Panc1 (cell line): ENCODE measurements around the gene SLX4IP. TPM values are rescaled to one million over a fixed set of nuclear protein-coding genes. Genes with fewer than 3 reads are reported as not detected.

ENCODE experiments used
- ATAC-seq: fragments of 200-7000 bp; cut with Tn5 transposase; 2 replicates; pipeline ENCODE4 v1.9.1; 2020; ENCODE audit warnings: mild to moderate bottlenecking, moderate library complexity
- BruUV-seq: library from RNA; stranded (reverse); fragments of 400-500 nt; replicated peaks from 2 replicates; lab custom pipeline; 2021; lab: Mats Ljungman, UMichigan
- CTCF ChIA-PET: fragments of 300-600 bp; sonication (Branson Sonifier 250); formaldehyde crosslinking; loops from one replicate; lab custom pipeline; 2022; ENCODE audit warnings: antibody characterized with exemption; lab: Charles Lee
- POLR2A ChIA-PET: fragments of 300-600 bp; sonication (Branson Sonifier 250); formaldehyde crosslinking; loops from one replicate; lab custom pipeline; 2022; ENCODE audit warnings: antibody characterized with exemption; lab: Charles Lee
- DNase-seq: peaks from one replicate; pipeline ENCODE4 v3.0.0-alpha.2; 2010; ENCODE audit warnings: low read depth, low spot score
- H3K27ac ChIP-seq: 2 replicates; pipeline ENCODE4 v1.5.1; 2011; ENCODE audit warnings: mild to moderate bottlenecking, low read length, inconsistent platforms
- H3K27me3 ChIP-seq: fragments of 200-500 bp; sonication (Bioruptor generic); 2 replicates; pipeline ENCODE4 v1.6.0; 2014; ENCODE audit warnings: low read length, inconsistent platforms; ENCODE audit not compliant: control insufficient read depth, insufficient read depth
- H3K36me3 ChIP-seq: fragments of 200-500 bp; sonication (Bioruptor generic); 2 replicates; pipeline ENCODE4 v1.5.1; 2014; ENCODE audit warnings: inconsistent platforms, mild to moderate bottlenecking, low read length, moderate library complexity; ENCODE audit not compliant: control insufficient read depth, insufficient read depth
- H3K4me1 ChIP-seq: 2 replicates; pipeline ENCODE4 v1.5.1; 2011; ENCODE audit warnings: inconsistent platforms, mild to moderate bottlenecking, low read length, moderate library complexity; ENCODE audit not compliant: control insufficient read depth, insufficient read depth
- H3K4me3 ChIP-seq, 2 experiments: 2 replicates each; pipeline ENCODE4 v1.5.1; 2011 to 2012; ENCODE audit warnings: low read depth in 2 of 2, low read length in 2 of 2, mild to moderate bottlenecking in 2 of 2, inconsistent platforms in 1 of 2, moderate library complexity in 1 of 2
- H3K9me3 ChIP-seq: fragments of 200-500 bp; sonication (Bioruptor generic); 2 replicates; pipeline ENCODE4 v1.5.1; 2014; ENCODE audit warnings: low read depth, mild to moderate bottlenecking, inconsistent platforms, low read length, moderate library complexity; ENCODE audit not compliant: control insufficient read depth, insufficient read depth
- POLR2AphosphoS5 ChIP-seq: IDR thresholded peaks from 2 replicates; pipeline ENCODE4 v1.6.1; 2012; ENCODE audit warnings: mild to moderate bottlenecking, low read depth, low read length, moderate library complexity
- SIN3A ChIP-seq: IDR thresholded peaks from 2 replicates; pipeline ENCODE4 v1.6.1; 2012; ENCODE audit warnings: low read depth, mild to moderate bottlenecking, low read length, moderate library complexity, borderline replicate concordance; ENCODE audit not compliant: insufficient read depth
- TCF7L2 ChIP-seq: IDR thresholded peaks from 2 replicates; pipeline ENCODE4 v1.6.1; 2011; ENCODE audit warnings: mild to moderate bottlenecking, low read depth, low read length, inconsistent platforms
- in situ Hi-C: cut with HindIII; loops from 2 replicates; pipeline ENCODE4 v1.10.0; 2016; ENCODE audit warnings: low sequenced_read_pairs, low pct_unique_long_range_greater_than_20kb
- intact Hi-C: fragments of 100-400 bp; cut with micrococcal nuclease; formaldehyde crosslinking; loops from one replicate; pipeline ENCODE4 v1.10.0; 2022; ENCODE audit not compliant: unreplicated experiment
- total RNA-seq: library from RNA; stranded (reverse); gene quantifications from one replicate; pipeline ENCODE4 v1.2.1, GENCODE V29; 2021; ENCODE audit not compliant: unreplicated experiment
- TF ChIP-seq, protein P1 (sequence below), 2 experiments: IDR thresholded peaks; 2 replicates each; pipeline ENCODE4 v1.6.1; 2011 to 2012; ENCODE audit warnings: low read depth in 2 of 2, control low read depth in 1 of 2, low read length in 1 of 2, mild to moderate bottlenecking in 1 of 2, moderate library complexity in 1 of 2; ENCODE audit not compliant: insufficient read depth in 1 of 2
- TF ChIP-seq, protein P2 (sequence below): fragments of 450-650 bp; IDR thresholded peaks from 2 replicates; pipeline ENCODE4 v1.5.1; 2017; ENCODE audit warnings: mild to moderate bottlenecking

Gene SLX4IP
- total RNA-seq, 1 experiment from 2014 or later, result 5.4 TPM

DNA sequence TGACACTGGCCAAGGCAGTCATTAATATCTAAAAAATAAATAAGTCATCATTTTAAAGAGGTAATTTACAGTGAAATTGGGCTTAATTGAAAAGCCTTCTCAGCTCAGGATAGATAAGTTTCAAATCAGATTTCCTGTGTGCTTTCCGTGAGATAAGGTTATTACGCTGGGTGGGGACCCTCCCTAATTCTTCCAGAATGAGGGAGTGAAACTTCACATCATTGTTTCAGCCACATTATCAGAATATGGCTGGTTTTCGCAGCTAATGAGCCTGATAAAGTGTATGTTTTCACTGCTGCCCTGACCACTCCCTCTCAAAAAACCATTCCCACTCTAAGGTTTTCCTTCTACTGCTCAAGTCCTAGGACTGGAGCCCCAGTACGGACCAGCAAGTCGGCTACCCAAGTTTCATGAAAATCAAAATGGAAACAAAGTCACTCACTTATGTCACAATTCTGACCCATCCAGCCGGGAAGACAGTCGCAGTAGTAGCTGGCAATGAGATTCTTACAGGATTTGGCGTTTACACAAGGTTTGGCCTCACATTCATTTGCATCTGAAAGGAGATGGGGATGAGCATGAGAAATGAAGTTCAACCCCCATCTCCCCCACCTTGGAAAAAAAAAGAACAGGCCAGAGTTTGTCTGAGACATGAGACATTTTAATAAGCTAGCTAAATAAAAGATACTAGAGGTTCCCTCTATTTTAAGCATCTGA lies 214.1 kb downstream of the SLX4IP start:
- no peaks in the 10 kb centered on the region for H3K4me1 ChIP-seq
- BruUV-seq, result no TSS peak
- CTCF ChIA-PET, result no interaction called here
- in situ Hi-C loops (no loop called here), intact Hi-C loops (no loop called here)
- peaks cover 21% of the 10 kb centered on the region for H3K36me3 ChIP-seq
- no peak overlapping the region for H3K27ac ChIP-seq
- ATAC-seq (no peak), DNase-seq (no peak)
- H3K4me3 ChIP-seq, result no peak overlapping the region
- no peaks in the 10 kb centered on the region for H3K27me3 ChIP-seq
- POLR2A ChIA-PET, result no interaction called here
- no peaks in the 10 kb centered on the region for H3K9me3 ChIP-seq
- TF ChIP-seq POLR2AphosphoS5 (no peak), SIN3A (no peak), TCF7L2 (no peak)
- TF ChIP-seq, protein P1, sequence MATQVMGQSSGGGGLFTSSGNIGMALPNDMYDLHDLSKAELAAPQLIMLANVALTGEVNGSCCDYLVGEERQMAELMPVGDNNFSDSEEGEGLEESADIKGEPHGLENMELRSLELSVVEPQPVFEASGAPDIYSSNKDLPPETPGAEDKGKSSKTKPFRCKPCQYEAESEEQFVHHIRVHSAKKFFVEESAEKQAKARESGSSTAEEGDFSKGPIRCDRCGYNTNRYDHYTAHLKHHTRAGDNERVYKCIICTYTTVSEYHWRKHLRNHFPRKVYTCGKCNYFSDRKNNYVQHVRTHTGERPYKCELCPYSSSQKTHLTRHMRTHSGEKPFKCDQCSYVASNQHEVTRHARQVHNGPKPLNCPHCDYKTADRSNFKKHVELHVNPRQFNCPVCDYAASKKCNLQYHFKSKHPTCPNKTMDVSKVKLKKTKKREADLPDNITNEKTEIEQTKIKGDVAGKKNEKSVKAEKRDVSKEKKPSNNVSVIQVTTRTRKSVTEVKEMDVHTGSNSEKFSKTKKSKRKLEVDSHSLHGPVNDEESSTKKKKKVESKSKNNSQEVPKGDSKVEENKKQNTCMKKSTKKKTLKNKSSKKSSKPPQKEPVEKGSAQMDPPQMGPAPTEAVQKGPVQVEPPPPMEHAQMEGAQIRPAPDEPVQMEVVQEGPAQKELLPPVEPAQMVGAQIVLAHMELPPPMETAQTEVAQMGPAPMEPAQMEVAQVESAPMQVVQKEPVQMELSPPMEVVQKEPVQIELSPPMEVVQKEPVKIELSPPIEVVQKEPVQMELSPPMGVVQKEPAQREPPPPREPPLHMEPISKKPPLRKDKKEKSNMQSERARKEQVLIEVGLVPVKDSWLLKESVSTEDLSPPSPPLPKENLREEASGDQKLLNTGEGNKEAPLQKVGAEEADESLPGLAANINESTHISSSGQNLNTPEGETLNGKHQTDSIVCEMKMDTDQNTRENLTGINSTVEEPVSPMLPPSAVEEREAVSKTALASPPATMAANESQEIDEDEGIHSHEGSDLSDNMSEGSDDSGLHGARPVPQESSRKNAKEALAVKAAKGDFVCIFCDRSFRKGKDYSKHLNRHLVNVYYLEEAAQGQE (IDR thresholded peaks at IDR 0.05; ENCODE audit: insufficient read depth in 1 of 2, low read depth in 2 of 2, low read length in 1 of 2), result no peak

DNA sequence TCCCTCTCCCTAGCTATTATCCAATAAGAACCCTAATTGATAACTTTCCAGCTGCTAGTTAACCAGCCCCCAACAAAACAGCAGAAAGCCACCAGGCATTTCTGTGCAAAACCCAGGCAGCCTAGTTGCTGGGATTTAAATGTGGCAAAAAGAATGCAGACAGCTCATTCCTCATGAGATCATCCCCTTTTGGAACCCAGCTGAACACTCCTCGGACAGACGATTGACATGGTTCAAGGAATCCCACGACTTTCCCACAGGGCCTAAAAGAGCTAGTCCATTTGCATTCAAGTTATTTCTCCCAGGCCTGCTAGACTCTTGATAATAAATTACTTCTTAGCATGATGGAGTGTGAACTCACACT lies 214.7 kb downstream of the SLX4IP start:
- TF ChIP-seq POLR2AphosphoS5 (no peak), TCF7L2 (no peak)
- TF ChIP-seq, protein P2, sequence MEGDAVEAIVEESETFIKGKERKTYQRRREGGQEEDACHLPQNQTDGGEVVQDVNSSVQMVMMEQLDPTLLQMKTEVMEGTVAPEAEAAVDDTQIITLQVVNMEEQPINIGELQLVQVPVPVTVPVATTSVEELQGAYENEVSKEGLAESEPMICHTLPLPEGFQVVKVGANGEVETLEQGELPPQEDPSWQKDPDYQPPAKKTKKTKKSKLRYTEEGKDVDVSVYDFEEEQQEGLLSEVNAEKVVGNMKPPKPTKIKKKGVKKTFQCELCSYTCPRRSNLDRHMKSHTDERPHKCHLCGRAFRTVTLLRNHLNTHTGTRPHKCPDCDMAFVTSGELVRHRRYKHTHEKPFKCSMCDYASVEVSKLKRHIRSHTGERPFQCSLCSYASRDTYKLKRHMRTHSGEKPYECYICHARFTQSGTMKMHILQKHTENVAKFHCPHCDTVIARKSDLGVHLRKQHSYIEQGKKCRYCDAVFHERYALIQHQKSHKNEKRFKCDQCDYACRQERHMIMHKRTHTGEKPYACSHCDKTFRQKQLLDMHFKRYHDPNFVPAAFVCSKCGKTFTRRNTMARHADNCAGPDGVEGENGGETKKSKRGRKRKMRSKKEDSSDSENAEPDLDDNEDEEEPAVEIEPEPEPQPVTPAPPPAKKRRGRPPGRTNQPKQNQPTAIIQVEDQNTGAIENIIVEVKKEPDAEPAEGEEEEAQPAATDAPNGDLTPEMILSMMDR, result no peak
- ATAC-seq (no peak), DNase-seq (no peak)
- POLR2A ChIA-PET, result no interaction called here
- CTCF ChIA-PET, result no interaction called here
- Histone ChIP-seq H3K4me3 (no peak overlapping the region), H3K9me3 (no peaks in the 10 kb centered on the region), H3K36me3 (peaks cover 21% of the 10 kb centered on the region; the same call in 1 of the 2 replicates), H3K4me1 (no peaks in the 10 kb centered on the region), H3K27me3 (no peaks in the 10 kb centered on the region), H3K27ac (no peak overlapping the region)
- in situ Hi-C loops, result no loop called here
- intact Hi-C loops, result no loop called here
- no TSS peak for BruUV-seq
